Neural crest cell (in vitro differentiated cells): ENCODE measurements around the gene GFOD1. TPM values are rescaled to one million over a fixed set of nuclear protein-coding genes. Genes with fewer than 3 reads are reported as not detected.

Source experiments
- DNase-seq: peaks from one replicate; pipeline ENCODE4 v3.0.0; 2021; ENCODE audit warnings: low read depth, mixed read lengths, low spot score
- H3K27ac Mint-ChIP-seq: one replicate; pipeline ENCODE4 v1.8.0; 2021; ENCODE audit warnings: mild to moderate bottlenecking, mixed read lengths; ENCODE audit not compliant: unreplicated experiment
- H3K27me3 Mint-ChIP-seq: 2 replicates; pipeline ENCODE4 v1.8.0; 2021; ENCODE audit warnings: low read depth, mild to moderate bottlenecking, mixed read lengths
- H3K36me3 Mint-ChIP-seq: 2 replicates; pipeline ENCODE4 v1.8.0; 2021; ENCODE audit warnings: low read depth, mild to moderate bottlenecking, mixed read lengths
- H3K4me1 Mint-ChIP-seq: 2 replicates; pipeline ENCODE4 v1.8.0; 2021; ENCODE audit warnings: mixed read lengths
- H3K4me3 Mint-ChIP-seq: one replicate; pipeline ENCODE4 v1.8.0; 2021; ENCODE audit warnings: mild to moderate bottlenecking, mixed read lengths
- H3K9me3 Mint-ChIP-seq: 2 replicates; pipeline ENCODE4 v1.8.0; 2021; ENCODE audit warnings: mixed read lengths
- total RNA-seq: library from RNA; stranded (reverse); gene quantifications from 2 replicates; pipeline ENCODE4 v1.2.1, GENCODE V29; 2021
- TF ChIP-seq, protein P1 (sequence below): fragments of 200-600 bp; sonication (generic); conservative IDR thresholded peaks from 2 replicates; pipeline ENCODE4 v1.5.0; 2021; ENCODE audit warnings: antibody characterized with exemption, mild to moderate bottlenecking

GFOD1 gene
- total RNA-seq, 1 donor from 2014 or later, result 2.2 TPM

DNA sequence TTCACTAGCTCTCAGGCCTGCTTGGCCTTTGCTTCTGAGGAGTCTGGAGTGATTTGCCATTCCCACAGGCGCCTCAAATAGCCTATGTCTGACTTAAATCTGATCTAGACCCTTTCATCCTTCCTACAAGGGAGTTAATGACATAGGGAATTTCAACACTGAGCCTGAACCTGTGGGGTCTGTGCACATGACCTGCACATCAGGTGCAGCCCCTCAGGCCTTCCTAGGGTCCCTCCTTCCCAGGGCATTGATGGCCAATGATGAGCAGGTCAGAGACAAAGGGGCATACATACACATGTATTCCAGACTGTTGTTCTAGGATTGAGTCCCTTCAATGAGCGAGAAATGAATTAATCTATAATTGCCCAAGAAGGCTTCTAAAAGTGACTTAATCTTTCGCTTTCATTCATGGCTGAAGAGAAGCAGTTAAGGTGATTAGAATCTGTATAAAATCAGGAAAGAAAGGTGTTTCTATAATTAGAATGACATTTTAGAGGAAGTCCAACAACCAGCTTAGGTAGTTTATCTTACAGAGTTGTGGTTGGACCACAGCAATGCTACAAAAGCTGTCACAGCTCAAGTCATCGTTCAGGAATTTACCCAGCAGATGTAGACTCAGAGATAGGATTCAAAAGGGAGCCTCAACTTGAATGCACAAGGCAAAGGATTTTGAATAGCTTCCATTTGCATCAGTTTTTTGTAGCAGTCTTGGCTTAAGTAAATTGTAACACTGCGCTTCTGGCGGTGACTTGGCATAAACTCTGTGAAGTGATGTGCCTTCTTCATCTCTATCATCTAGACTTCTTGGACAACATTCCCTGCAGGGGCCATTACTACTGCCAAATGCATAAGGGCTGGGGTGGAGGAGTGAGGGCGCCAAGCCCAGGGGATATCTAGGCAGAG is 132.1 kb downstream of the GFOD1 start:
- Mint-ChIP-seq H3K27me3 (peaks cover 8% of the 10 kb centered on the region), H3K4me1 (peaks cover 26% of the 10 kb centered on the region), H3K9me3 (no peaks in the 10 kb centered on the region), H3K36me3 (peaks cover 2% of the 10 kb centered on the region), H3K4me3 (no peak overlapping the region), H3K27ac (no peak overlapping the region)
- no peak for DNase-seq
- TF ChIP-seq, protein P1, sequence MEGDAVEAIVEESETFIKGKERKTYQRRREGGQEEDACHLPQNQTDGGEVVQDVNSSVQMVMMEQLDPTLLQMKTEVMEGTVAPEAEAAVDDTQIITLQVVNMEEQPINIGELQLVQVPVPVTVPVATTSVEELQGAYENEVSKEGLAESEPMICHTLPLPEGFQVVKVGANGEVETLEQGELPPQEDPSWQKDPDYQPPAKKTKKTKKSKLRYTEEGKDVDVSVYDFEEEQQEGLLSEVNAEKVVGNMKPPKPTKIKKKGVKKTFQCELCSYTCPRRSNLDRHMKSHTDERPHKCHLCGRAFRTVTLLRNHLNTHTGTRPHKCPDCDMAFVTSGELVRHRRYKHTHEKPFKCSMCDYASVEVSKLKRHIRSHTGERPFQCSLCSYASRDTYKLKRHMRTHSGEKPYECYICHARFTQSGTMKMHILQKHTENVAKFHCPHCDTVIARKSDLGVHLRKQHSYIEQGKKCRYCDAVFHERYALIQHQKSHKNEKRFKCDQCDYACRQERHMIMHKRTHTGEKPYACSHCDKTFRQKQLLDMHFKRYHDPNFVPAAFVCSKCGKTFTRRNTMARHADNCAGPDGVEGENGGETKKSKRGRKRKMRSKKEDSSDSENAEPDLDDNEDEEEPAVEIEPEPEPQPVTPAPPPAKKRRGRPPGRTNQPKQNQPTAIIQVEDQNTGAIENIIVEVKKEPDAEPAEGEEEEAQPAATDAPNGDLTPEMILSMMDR, result no peak

DNA sequence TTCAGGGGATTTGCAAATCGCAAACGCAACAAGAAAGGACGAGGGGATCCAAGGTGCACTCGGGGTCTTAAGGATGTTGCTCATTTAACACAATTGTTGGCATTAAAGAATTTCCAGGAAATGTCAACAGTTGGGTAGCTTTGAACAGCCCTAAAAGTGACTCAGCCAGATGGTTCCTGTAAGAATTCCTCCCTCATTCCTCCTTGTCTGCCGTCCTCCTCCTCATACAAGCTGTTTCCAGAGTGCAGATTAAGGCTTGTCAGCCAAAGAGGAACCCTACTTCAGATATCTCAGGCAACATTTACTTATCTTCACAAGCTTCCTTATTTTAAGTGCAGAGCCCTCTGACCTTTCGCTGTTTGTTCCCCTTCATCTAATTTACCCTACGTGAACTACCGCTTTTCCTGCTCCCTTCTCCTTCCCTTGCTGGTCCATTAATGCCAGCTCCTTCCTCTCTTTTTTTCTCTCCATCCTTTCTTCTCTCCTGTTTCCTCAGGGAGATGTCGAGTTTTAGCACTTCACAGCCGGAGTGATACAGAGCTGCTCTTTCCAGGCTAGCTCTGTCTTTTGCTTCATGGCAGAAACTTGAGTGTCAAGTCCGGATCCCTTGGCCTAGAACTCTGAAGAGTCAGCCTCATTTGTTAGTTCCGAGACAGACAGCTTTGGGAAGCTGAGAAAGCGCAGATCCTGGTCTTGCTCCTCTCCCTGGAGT is 132.9 kb downstream of the GFOD1 start:
- Mint-ChIP-seq H3K4me1 (peaks cover 28% of the 10 kb centered on the region), H3K9me3 (no peaks in the 10 kb centered on the region), H3K4me3 (no peak overlapping the region), H3K36me3 (peaks cover 2% of the 10 kb centered on the region), H3K27ac (no peak overlapping the region), H3K27me3 (peaks cover 8% of the 10 kb centered on the region)
- no peak for DNase-seq
- TF ChIP-seq, protein P1, result no peak

- Mint-ChIP-seq H3K27ac (no peak overlapping the region), H3K9me3 (no peaks in the 10 kb centered on the region), H3K36me3 (peaks cover 2% of the 10 kb centered on the region), H3K4me3 (no peak overlapping the region), H3K4me1 (peaks cover 16% of the 10 kb centered on the region), H3K27me3 (peaks cover 5% of the 10 kb centered on the region)
- DNase-seq, result no peak
- TF ChIP-seq, protein P1, result no peak
These were observed 135.2 kb downstream of the GFOD1 start for GRCh38 chr6:13352165-13352564.

DNA sequence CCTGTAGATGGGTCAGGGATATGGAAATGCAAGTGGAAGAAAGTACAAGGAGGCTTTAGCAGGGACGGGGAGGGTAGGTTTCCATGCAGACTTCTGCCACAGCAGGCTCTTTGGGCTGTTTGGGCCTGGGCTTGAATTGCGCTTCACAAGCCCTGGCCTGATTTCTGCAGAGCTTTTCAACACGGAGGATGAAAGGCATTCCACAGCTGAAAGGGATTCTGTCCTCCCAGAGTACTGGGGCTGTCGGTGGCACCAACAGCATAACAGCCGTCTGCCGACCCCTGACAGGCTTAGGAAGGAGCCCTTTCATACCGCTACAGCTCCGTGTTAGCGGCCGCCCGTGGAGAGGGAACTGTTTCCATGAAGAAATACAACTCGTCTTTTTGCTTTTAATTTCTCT is 136.1 kb downstream of the GFOD1 start:
- peak overlapping the region; percentile 75 for H3K27ac Mint-ChIP-seq
- DNase-seq, result peak; percentile 35
- TF ChIP-seq, protein P1, result no peak
- H3K4me3 Mint-ChIP-seq, result peak overlapping the region; percentile 67
- peaks cover 9% of the 10 kb centered on the region for H3K27me3 Mint-ChIP-seq
- H3K9me3 Mint-ChIP-seq, result no peaks in the 10 kb centered on the region
- no peaks in the 10 kb centered on the region for H3K36me3 Mint-ChIP-seq
- peaks cover 16% of the 10 kb centered on the region for H3K4me1 Mint-ChIP-seq

- Mint-ChIP-seq H3K27me3 (peaks cover 4% of the 10 kb centered on the region), H3K4me3 (no peak overlapping the region), H3K36me3 (no peaks in the 10 kb centered on the region), H3K9me3 (peaks cover 3% of the 10 kb centered on the region), H3K4me1 (peaks cover 16% of the 10 kb centered on the region), H3K27ac (no peak overlapping the region)
- no peak for DNase-seq
- TF ChIP-seq, protein P1, result no peak
These were observed 137.4 kb downstream of the GFOD1 start for GRCh38 chr6:13349811-13350506.
